ENCODE measurements around the gene POU6F2.
A peak's percentile ranks its signal among the peaks of the same experiment; 100 is the strongest.
"Not testable (repeated sequence)": the region's sequence is repeated elsewhere in the genome, so short reads cannot be mapped to it uniquely, and the experiment has no call there.

The POU6F2 gene

DNA sequence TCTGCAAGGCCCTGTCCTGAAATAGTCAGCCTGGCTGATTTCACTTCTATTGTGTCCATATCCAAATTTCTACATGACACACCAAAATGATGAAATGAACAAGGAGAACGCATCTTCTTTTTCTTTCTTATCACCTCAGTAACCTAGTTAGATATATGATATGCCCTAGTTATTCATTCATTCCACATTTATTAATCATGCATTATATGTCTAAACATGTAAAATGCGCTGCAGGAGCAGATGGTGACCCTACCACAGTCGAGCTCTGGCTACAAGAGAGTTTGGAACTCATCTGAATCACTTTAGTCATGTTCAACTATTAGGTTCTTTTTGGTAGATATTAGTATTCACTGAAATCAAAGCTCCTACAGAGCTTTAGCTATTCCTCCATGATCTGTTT, 36.9 kb upstream of the POU6F2 start:
- Histone ChIP-seq H3K36me3 (no peaks in the 10 kb centered on the region), H3K9ac (no peak overlapping the region), H3K27me3 (no peaks in the 10 kb centered on the region), H3K4me2 (no peak overlapping the region), H4K20me1 (no peaks in the 10 kb centered on the region), H3K27ac (no peak overlapping the region), H3K9me3 (0 out of 2 replicates have a peak, but pooled peaks cover 6% of the 10 kb centered on the region), H3K4me3 (no peak overlapping the region), H3K4me1 (peaks cover 46% of the 10 kb centered on the region)
- no peak for TF ChIP-seq Cebpa-rat (IDR thresholded peaks at IDR 0.05)

DNA sequence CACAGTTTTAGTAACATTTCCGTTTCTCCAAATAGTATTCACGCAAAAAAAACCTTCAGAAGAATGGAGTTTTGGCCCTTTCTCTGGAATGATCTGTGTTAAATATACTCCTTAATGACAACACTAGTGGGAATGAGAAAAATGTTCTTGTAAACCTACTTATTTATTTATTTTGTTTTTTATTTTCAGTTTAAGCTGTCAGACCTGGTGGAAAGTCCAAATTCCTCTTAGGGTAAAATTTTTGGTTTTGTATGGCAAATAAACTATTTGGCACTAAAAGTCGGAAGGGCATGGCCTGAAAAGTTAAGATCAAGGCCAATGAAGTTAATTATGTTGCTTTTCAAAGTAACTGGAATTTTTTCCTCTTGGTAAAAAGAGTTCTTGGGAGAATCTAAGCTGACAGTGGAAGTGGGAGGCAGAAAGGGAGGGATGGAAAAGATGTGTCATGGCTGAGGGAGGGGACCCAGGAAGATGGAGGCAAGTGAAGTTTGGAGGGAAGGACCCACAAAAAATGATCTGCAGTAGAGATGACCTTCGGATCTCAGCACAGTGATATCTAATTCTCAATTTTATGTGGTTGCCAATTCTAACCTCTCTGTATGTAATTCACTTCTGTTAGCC, 35.2 kb upstream of the POU6F2 start:
- H3K4me1 ChIP-seq = peaks cover 40% of the 10 kb centered on the region
- peak overlapping the region; percentile 29 for H3K4me2 ChIP-seq
- no peaks in the 10 kb centered on the region for H3K27me3 ChIP-seq

GRCh38 chr7:38947541-38947940, 30.2 kb upstream of the POU6F2 start:
- H3K27me3 ChIP-seq, H4K20me1 ChIP-seq, H3K27ac ChIP-seq, H3K4me1 ChIP-seq, H3K4me3 ChIP-seq, H3K36me3 ChIP-seq, H3K9ac ChIP-seq, H3K4me2 ChIP-seq: not testable (repeated sequence)
- H3K9me3 ChIP-seq = 0 out of 2 replicates have a peak, but pooled peaks cover 11% of the 10 kb centered on the region

More for the DNA sequence above, 35.2 kb upstream of the POU6F2 start:
- 0 out of 2 replicates have a peak, but pooled peaks cover 8% of the 10 kb centered on the region for H3K9me3 ChIP-seq
- H4K20me1 ChIP-seq = no peaks in the 10 kb centered on the region
- H3K27ac ChIP-seq = no peak overlapping the region; the same call in 1 of the 2 replicates
- H3K4me3 ChIP-seq = no peak overlapping the region
- no peaks in the 10 kb centered on the region for H3K36me3 ChIP-seq
- 0 out of 2 replicates have a peak overlapping the region, but pooled peaks have one; percentile 10 for H3K9ac ChIP-seq
- no peak for TF ChIP-seq Cebpa-rat (IDR thresholded peaks at IDR 0.05)

GRCh38 chr7:38950309-38950708, 27.4 kb upstream of the POU6F2 start:
- H3K4me1 ChIP-seq = 0 out of 2 replicates have a peak, but pooled peaks cover 2% of the 10 kb centered on the region
- 0 out of 2 replicates have a peak, but pooled peaks cover 5% of the 10 kb centered on the region for H3K9me3 ChIP-seq
- no peaks in the 10 kb centered on the region for H4K20me1 ChIP-seq
- no peak overlapping the region for H3K4me3 ChIP-seq
- H3K27ac ChIP-seq = no peak overlapping the region
- H3K9ac ChIP-seq = no peak overlapping the region
- no peaks in the 10 kb centered on the region for H3K36me3 ChIP-seq
- H3K4me2 ChIP-seq = no peak overlapping the region
- no peak for TF ChIP-seq Cebpa-rat (IDR thresholded peaks at IDR 0.05)
- H3K27me3 ChIP-seq = no peaks in the 10 kb centered on the region

DNA sequence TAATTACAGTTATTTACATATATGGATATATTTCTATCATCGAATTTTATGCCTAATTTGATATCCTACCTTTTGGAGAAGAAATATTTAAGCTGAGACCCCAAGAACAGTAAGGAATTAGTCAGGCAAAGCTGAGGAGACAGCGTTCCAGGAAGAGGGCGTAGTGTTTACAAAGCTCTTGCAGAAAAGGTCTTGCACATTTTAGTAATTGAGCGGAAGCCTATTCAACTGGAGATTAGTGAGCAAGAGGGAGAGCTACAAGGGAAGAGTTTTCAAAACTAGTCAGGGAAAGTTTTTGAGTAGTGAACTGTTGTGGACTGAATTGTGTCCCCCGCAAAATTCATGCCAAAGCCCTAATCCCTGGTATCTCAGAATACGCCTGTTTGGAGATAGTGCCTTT, 26.5 kb upstream of the POU6F2 start:
- Histone ChIP-seq H3K9me3 (peaks cover 9% of the 10 kb centered on the region; the same call in 1 of the 2 replicates), H3K4me2 (no peak overlapping the region), H3K27me3 (no peaks in the 10 kb centered on the region), H3K4me3 (no peak overlapping the region), H3K4me1 (0 out of 2 replicates have a peak, but pooled peaks cover 7% of the 10 kb centered on the region), H4K20me1 (no peaks in the 10 kb centered on the region), H3K27ac (no peak overlapping the region), H3K36me3 (no peaks in the 10 kb centered on the region), H3K9ac (no peak overlapping the region)
- TF ChIP-seq Cebpa-rat (IDR thresholded peaks at IDR 0.05) = no peak

- no peak overlapping the region for H3K4me2 ChIP-seq
- no peaks in the 10 kb centered on the region for H4K20me1 ChIP-seq
- peaks cover 17% of the 10 kb centered on the region for H3K4me1 ChIP-seq
- H3K9ac ChIP-seq = no peak overlapping the region
- no peak overlapping the region for H3K4me3 ChIP-seq
- H3K27ac ChIP-seq = no peak overlapping the region
- H3K36me3 ChIP-seq = no peaks in the 10 kb centered on the region
- H3K27me3 ChIP-seq = no peaks in the 10 kb centered on the region
- no peak for TF ChIP-seq Cebpa-rat (IDR thresholded peaks at IDR 0.05)
- peaks cover 10% of the 10 kb centered on the region; the same call in 1 of the 2 replicates for H3K9me3 ChIP-seq
Observed at GRCh38 chr7:38953227-38953626, 24.5 kb upstream of the POU6F2 start.

DNA sequence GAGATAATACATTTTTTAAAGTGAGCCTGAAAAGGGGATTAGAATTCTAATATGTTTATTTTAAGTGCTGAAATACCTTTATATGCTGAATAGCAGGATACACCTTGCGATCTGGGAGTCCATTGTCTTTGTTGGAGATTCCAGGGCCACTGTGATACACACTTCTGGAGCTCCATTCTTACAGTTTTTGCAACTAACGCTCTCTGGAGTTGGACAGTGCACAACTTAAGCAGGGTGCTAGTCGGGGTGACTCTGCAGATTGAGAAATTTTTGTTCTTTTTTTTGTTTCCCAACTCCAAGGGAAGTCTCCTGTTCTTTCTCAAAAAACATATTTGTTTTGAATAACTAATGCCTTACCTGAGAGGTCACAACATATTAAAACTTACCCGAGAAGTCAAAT, 23.7 kb upstream of the POU6F2 start:
- H3K4me1 ChIP-seq = peaks cover 25% of the 10 kb centered on the region
- no peaks in the 10 kb centered on the region for H4K20me1 ChIP-seq
- H3K4me2 ChIP-seq = no peak overlapping the region
- peaks cover 10% of the 10 kb centered on the region; the same call in 1 of the 2 replicates for H3K9me3 ChIP-seq
- no peak for TF ChIP-seq Cebpa-rat (IDR thresholded peaks at IDR 0.05)
- no peak overlapping the region for H3K9ac ChIP-seq
- H3K27ac ChIP-seq = no peak overlapping the region
- H3K27me3 ChIP-seq = no peaks in the 10 kb centered on the region
- no peaks in the 10 kb centered on the region for H3K36me3 ChIP-seq
- no peak overlapping the region for H3K4me3 ChIP-seq

DNA sequence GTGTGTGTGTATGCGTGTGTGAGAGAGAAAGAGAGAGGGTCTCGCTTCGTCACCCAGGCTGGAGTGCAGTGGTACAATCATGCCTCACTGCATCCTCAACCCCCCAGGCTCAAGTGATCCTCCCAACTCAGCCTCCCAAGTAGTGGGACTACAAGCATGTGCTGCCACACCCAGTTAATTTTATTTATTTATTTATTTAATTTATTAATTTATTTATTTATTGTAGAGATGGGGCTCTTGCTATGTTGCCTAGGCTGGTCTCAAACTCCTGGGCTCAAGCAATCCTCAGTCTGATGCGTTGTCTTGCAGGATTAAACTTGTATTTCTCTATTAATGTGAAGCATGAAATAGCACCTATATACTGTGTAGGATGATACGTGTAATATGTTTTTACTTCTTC, 21.8 kb upstream of the POU6F2 start:
- Histone ChIP-seq H3K36me3 (no peaks in the 10 kb centered on the region), H3K9ac (no peak overlapping the region), H3K27ac (no peak overlapping the region), H4K20me1 (no peaks in the 10 kb centered on the region), H3K4me1 (peaks cover 31% of the 10 kb centered on the region), H3K27me3 (no peaks in the 10 kb centered on the region), H3K9me3 (peaks cover 10% of the 10 kb centered on the region), H3K4me2 (no peak overlapping the region), H3K4me3 (no peak overlapping the region)
- TF ChIP-seq Cebpa-rat (IDR thresholded peaks at IDR 0.05) = no peak

GRCh38 chr7:38962028-38962427, 15.7 kb upstream of the POU6F2 start:
- no peaks in the 10 kb centered on the region for H3K27me3 ChIP-seq
- no peak overlapping the region for H3K27ac ChIP-seq
- H3K4me3 ChIP-seq = no peak overlapping the region
- H3K9ac ChIP-seq = no peak overlapping the region
- TF ChIP-seq Cebpa-rat (IDR thresholded peaks at IDR 0.05) = no peak
- H3K9me3 ChIP-seq = peaks cover 11% of the 10 kb centered on the region
- H3K4me1 ChIP-seq = peaks cover 24% of the 10 kb centered on the region
- H3K4me2 ChIP-seq = no peak overlapping the region
- no peaks in the 10 kb centered on the region for H3K36me3 ChIP-seq
- no peaks in the 10 kb centered on the region for H4K20me1 ChIP-seq

DNA sequence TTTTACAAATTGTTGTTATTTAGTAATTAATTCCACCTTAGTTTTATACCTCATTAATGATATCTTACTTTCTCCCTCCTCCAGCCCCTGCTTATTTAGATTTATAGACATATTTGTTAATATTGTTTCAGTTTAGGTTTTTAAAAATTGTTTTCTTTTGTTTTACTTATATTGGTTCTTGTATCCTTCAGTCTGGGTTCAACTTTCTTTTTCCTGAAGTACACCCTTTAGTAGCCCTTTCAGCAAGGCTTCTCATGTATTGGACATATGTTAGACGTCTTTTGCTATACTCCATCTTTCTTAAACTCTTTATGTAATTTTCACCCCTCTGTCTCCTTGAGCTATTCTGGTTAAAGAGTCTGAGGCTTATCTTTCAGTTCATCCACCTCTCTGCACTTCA, 12.8 kb upstream of the POU6F2 start:
- no peaks in the 10 kb centered on the region for H3K27me3 ChIP-seq
- no peaks in the 10 kb centered on the region for H3K36me3 ChIP-seq
- H3K4me2 ChIP-seq = no peak overlapping the region
- TF ChIP-seq Cebpa-rat (IDR thresholded peaks at IDR 0.05) = no peak
- H3K9ac ChIP-seq = no peak overlapping the region
- no peaks in the 10 kb centered on the region for H4K20me1 ChIP-seq
- no peaks in the 10 kb centered on the region for H3K4me1 ChIP-seq
- no peak overlapping the region for H3K4me3 ChIP-seq
- peaks cover 10% of the 10 kb centered on the region for H3K9me3 ChIP-seq
- H3K27ac ChIP-seq = no peak overlapping the region
